Ovary (tissue), 3 donors: ENCODE measurements around the gene CNTRL.

Experiments
- CTCF ChIP-seq, 3 donors: fragments of 450-650 bp in 2 of 3; fragments of 200-600 bp in 1 of 3; IDR thresholded peaks; one replicate each; pipeline versions ENCODE4 v1.5.1 to v1.8.0; 2016 to 2022; ENCODE audit warnings: antibody characterized with exemption in 3 of 3, mild to moderate bottlenecking in 1 of 3
- POLR2A ChIP-seq: fragments of 450-650 bp; IDR thresholded peaks from one replicate; pipeline ENCODE4 v1.6.1; 2017; ENCODE audit warnings: antibody characterized with exemption, mild to moderate bottlenecking, moderate library complexity
- donor health status: DM: no; HTN: no; CAD: no.

DNA sequence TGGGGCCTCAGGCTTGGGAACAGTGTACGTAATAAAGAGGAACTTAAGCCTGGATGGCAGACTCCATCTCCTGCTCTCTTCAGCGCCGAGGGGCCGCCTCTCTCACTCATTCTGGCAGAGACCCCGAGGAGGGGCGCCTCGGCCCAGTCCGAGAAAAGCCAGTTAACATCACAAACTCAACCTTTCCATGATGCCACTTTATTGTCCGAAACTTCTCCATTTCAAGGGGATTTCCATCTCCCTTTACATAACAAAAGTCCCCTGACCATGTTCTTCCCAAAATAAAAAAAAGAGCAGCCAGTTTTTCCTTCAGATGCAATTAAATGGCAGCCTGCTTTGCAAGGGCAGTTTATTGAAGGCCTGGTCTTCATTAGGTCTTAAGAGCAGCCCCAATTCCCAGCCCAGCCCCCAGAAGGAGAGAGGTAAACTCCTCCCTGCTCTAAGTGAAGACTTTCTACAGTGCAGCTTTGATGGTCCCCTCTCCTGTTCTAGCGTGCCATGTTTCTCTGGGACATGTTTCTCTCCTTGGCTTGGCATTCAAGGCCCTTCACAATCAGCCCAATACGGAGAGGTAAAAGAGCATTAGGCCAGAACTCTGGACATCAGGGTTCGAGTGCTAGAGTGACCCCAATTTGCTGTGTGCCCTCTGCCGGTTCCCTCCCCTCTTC is 146.4 kb downstream of the CNTRL start:
- TF ChIP-seq CTCF (IDR thresholded peaks at IDR 0.05), result no peak
- no peak for TF ChIP-seq POLR2A
